NOMO-1 (cell line): Measurements from ENCODE around the gene EID1.
"Not testable (repeated sequence)": the region's sequence is repeated elsewhere in the genome, so short reads cannot be mapped to it uniquely, and the experiment has no call there.

ENCODE experiments used
- DNase-seq, 2 experiments: peaks; one replicate each; lab custom pipeline; 2025; ENCODE audit not compliant: unreplicated experiment in 2 of 2; lab: John Stamatoyannopoulos, UW

The EID1 gene

GRCh38 chr15:48877630-48878595 is at the start of gene EID1:
TSS of gene EID1 (plus strand) at chr15:48878134. CDS start at chr15:48878177, 43 bp downstream.
- DNase-seq: peak; percentile 88 to 93

GRCh38 chr15:48828471-48828870 is 49.5 kb upstream of the EID1 start:
- DNase-seq: no peak

- DNase-seq: no peak
These were observed 49.0 kb upstream of the EID1 start for GRCh38 chr15:48828906-48829305.

- no peak for DNase-seq
These were observed 45.3 kb upstream of the EID1 start for GRCh38 chr15:48832648-48833047.

GRCh38 chr15:48833526-48834239 is 44.3 kb upstream of the EID1 start:
- DNase-seq: no peak

- no peak for DNase-seq
These were observed 43.2 kb upstream of the EID1 start for GRCh38 chr15:48834756-48835155.

GRCh38 chr15:48842501-48842900 is 35.4 kb upstream of the EID1 start:
- no peak for DNase-seq

GRCh38 chr15:48845123-48845522 is 32.8 kb upstream of the EID1 start:
- no peak for DNase-seq

- DNase-seq: no peak
These were observed 27.3 kb upstream of the EID1 start for GRCh38 chr15:48850648-48851047.

GRCh38 chr15:48851956-48852355 is 26.0 kb upstream of the EID1 start:
- no peak for DNase-seq

- not testable (repeated sequence) for DNase-seq
These were observed 23.5 kb upstream of the EID1 start for GRCh38 chr15:48854434-48854833.

- no peak for DNase-seq
These were observed 22.2 kb upstream of the EID1 start for GRCh38 chr15:48855501-48856440.

- DNase-seq: no peak
These were observed 21.0 kb upstream of the EID1 start for GRCh38 chr15:48856942-48857341.

- DNase-seq: peak in 1 of 2 experiments; percentile 26
These were observed 19.5 kb upstream of the EID1 start for GRCh38 chr15:48858401-48858800.

GRCh38 chr15:48859426-48859825 is 18.5 kb upstream of the EID1 start:
- DNase-seq: no peak

- DNase-seq: peak in 1 of 2 experiments; percentile 70
These were observed 16.0 kb upstream of the EID1 start for GRCh38 chr15:48861813-48862431.

GRCh38 chr15:48862705-48863104 is 15.2 kb upstream of the EID1 start:
- DNase-seq: peak; percentile 60 to 81

GRCh38 chr15:48865370-48866079 is 12.4 kb upstream of the EID1 start:
- no peak for DNase-seq

GRCh38 chr15:48866141-48866563 is 11.8 kb upstream of the EID1 start:
- DNase-seq: no peak

GRCh38 chr15:48868023-48868422 is 9.9 kb upstream of the EID1 start:
- DNase-seq: no peak
